ENCODE measurements around the gene TSHZ2. TPM values are rescaled to one million over a fixed set of nuclear protein-coding genes. Genes with fewer than 3 reads are reported as not detected.
A peak's percentile ranks its signal among the peaks of the same experiment; 100 is the strongest.

The TSHZ2 gene
- total RNA-seq, 1 experiment from 2014 or later = 0.07 TPM

DNA sequence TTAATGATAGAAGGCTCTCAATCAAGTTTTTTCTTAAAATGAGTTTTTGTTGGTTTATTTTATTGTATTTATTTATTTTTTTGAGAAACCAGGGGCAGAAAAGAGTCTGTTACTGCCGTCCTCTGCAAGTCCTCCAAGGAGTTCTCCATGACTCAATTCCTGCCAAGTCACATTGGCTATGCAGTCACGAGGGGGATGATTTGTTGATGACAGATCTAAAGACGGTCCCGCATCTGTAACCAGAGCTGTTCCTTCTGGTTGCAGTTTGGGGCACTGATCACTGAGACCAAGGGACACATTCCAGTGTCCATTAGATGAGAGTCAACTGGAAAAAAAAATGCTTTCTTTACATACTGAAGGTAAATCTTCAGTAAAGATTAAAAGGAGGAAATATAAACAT is 13.9 kb upstream of the TSHZ2 start:
- no peak overlapping the region for H2AFZ ChIP-seq (ENCODE audit: low read depth, low read length, poor library complexity, severe bottlenecking)
- H3K27me3 ChIP-seq (ENCODE audit: insufficient read depth, low read length) = no peaks in the 10 kb centered on the region
- ChIA-PET RAD21 (ENCODE audit: low non-redundant PET in 1 of 2, low total read pairs in 2 of 2, uncharacterized antibody in 2 of 2, unreplicated experiment in 2 of 2) (no interaction called here), POLR2A (no interaction called here), CTCF (no interaction called here)
- no peaks in the 10 kb centered on the region for H3K9me2 ChIP-seq (ENCODE audit: insufficient read depth)
- DNase-seq (ENCODE audit: low read depth, low spot score) (no peak), ATAC-seq (no peak)
- H4K20me1 ChIP-seq (ENCODE audit: insufficient read depth) = no peaks in the 10 kb centered on the region
- no peaks in the 10 kb centered on the region for H3K4me1 ChIP-seq (ENCODE audit: control insufficient read depth in 1 of 2, insufficient read depth in 2 of 2, low read length in 2 of 2)
- no TSS peak for BruUV-seq (replicated peaks)
- H3K27ac ChIP-seq (ENCODE audit: low read depth, low read length) = no peak overlapping the region
- no peaks in the 10 kb centered on the region; a peak in 1 of 4 replicates for H3K9me3 ChIP-seq (ENCODE audit: control insufficient read depth in 1 of 2, insufficient read depth in 1 of 2, low read depth in 1 of 2, low read length in 2 of 2)
- H3K4me2 ChIP-seq (ENCODE audit: low read length) = no peak overlapping the region
- H3K9ac ChIP-seq (ENCODE audit: low read length) = no peak overlapping the region
- H3K36me3 ChIP-seq (ENCODE audit: control insufficient read depth in 1 of 2, insufficient read depth in 2 of 2, low read length in 2 of 2) = no peaks in the 10 kb centered on the region
- intact Hi-C loops (cut with micrococcal nuclease) = no loop called here
- H3K4me3 ChIP-seq (replicated peaks in 1 of 2; ENCODE audit: low read depth in 1 of 2, low read length in 2 of 2) = no peak overlapping the region
- TF ChIP-seq RAD21 (IDR thresholded peaks at IDR 0.05; ENCODE audit: low read depth) (no peak), YY1 (IDR thresholded peaks at IDR 0.05; ENCODE audit: extremely low read depth, insufficient replicate concordance, low read depth, low read length) (no peak), EZH2 (IDR thresholded peaks at IDR 0.05) (no peak), ZNF274 (IDR thresholded peaks at IDR 0.05; ENCODE audit: low read depth, low read length) (no peak), POLR2A (IDR thresholded peaks at IDR 0.05; ENCODE audit: borderline replicate concordance, extremely low read depth, insufficient read depth, insufficient read length) (no peak), JUND (IDR thresholded peaks at IDR 0.05) (no peak), SP1 (IDR thresholded peaks at IDR 0.05; ENCODE audit: low read depth) (no peak)
- TF ChIP-seq, protein P1, sequence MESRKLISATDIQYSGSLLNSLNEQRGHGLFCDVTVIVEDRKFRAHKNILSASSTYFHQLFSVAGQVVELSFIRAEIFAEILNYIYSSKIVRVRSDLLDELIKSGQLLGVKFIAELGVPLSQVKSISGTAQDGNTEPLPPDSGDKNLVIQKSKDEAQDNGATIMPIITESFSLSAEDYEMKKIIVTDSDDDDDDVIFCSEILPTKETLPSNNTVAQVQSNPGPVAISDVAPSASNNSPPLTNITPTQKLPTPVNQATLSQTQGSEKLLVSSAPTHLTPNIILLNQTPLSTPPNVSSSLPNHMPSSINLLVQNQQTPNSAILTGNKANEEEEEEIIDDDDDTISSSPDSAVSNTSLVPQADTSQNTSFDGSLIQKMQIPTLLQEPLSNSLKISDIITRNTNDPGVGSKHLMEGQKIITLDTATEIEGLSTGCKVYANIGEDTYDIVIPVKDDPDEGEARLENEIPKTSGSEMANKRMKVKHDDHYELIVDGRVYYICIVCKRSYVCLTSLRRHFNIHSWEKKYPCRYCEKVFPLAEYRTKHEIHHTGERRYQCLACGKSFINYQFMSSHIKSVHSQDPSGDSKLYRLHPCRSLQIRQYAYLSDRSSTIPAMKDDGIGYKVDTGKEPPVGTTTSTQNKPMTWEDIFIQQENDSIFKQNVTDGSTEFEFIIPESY (IDR thresholded peaks at IDR 0.05; ENCODE audit: extremely low read depth, insufficient replicate concordance, low read length) = no peak
- TF ChIP-seq, protein P2, sequence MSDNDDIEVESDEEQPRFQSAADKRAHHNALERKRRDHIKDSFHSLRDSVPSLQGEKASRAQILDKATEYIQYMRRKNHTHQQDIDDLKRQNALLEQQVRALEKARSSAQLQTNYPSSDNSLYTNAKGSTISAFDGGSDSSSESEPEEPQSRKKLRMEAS (IDR thresholded peaks at IDR 0.05) = no peak
- H3K79me2 ChIP-seq (ENCODE audit: insufficient read depth, low read length) = no peaks in the 10 kb centered on the region

DNA sequence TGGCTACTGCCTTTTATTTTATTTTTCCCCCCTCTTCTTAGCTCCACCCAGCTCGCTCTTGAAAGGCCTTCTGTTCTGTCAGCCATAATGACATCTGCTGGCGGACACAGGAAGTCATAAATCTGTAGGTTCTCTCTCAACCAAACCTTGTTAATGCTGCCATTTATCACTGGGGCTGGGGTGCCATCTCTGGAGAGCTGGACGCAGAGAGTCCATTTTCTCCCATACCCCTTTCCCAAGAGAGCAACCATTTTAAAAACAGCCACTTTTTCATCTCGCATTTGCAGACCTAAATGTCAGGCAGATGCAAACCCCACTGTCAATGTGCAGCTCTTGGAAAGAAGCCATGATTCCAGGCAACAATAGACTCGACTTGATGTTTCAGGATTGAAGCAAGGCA is 13.0 kb upstream of the TSHZ2 start:
- Histone ChIP-seq H4K20me1 (ENCODE audit: insufficient read depth) (no peaks in the 10 kb centered on the region), H3K9me2 (ENCODE audit: insufficient read depth) (no peaks in the 10 kb centered on the region), H3K4me1 (ENCODE audit: control insufficient read depth in 1 of 2, insufficient read depth in 2 of 2, low read length in 2 of 2) (no peaks in the 10 kb centered on the region), H3K4me2 (ENCODE audit: low read length) (peak overlapping the region; percentile 15; the same call in 1 of the 2 replicates), H3K27me3 (ENCODE audit: insufficient read depth, low read length) (no peaks in the 10 kb centered on the region), H3K4me3 (replicated peaks in 1 of 2; ENCODE audit: low read depth in 1 of 2, low read length in 2 of 2) (no peak overlapping the region), H3K9me3 (ENCODE audit: control insufficient read depth in 1 of 2, insufficient read depth in 1 of 2, low read depth in 1 of 2, low read length in 2 of 2) (no peaks in the 10 kb centered on the region), H2AFZ (ENCODE audit: low read depth, low read length, poor library complexity, severe bottlenecking) (no peak overlapping the region), H3K9ac (ENCODE audit: low read length) (no peak overlapping the region), H3K27ac (ENCODE audit: low read depth, low read length) (no peak overlapping the region), H3K36me3 (ENCODE audit: control insufficient read depth in 1 of 2, insufficient read depth in 2 of 2, low read length in 2 of 2) (no peaks in the 10 kb centered on the region), H3K79me2 (ENCODE audit: insufficient read depth, low read length) (no peaks in the 10 kb centered on the region)
- TF ChIP-seq EGR1 (IDR thresholded peaks at IDR 0.05; ENCODE audit: low read depth) (no peak), CBX3 (IDR thresholded peaks at IDR 0.05; ENCODE audit: low read depth) (no peak)
- intact Hi-C loops (cut with micrococcal nuclease) = no loop called here
- ChIA-PET CTCF (no interaction called here), POLR2A (no interaction called here), RAD21 (ENCODE audit: low non-redundant PET in 1 of 2, low total read pairs in 2 of 2, uncharacterized antibody in 2 of 2, unreplicated experiment in 2 of 2) (no interaction called here)
- BruUV-seq (replicated peaks) = no TSS peak
- DNase-seq (ENCODE audit: low read depth, low spot score) = no peak
- no peak for ATAC-seq

Data from HCT116 (cell line).